NB4 (cell line): ENCODE measurements around the gene STH.

Experiments used
- MYC ChIP-seq: IDR thresholded peaks from 2 replicates; pipeline ENCODE4 v1.6.1; 2011; ENCODE audit warnings: low read depth, low read length
- POLR2A ChIP-seq: IDR thresholded peaks from 2 replicates; pipeline ENCODE4 v1.6.1; 2011; ENCODE audit warnings: mild to moderate bottlenecking; ENCODE audit not compliant: insufficient read length; ENCODE audit errors: extremely low read depth
- TF ChIP-seq, protein P1 (sequence below): IDR thresholded peaks from 2 replicates; pipeline ENCODE4 v1.6.1; 2011; ENCODE audit warnings: low read depth, low read length
- TF ChIP-seq, protein P2 (sequence below): IDR thresholded peaks from one replicate; pipeline ENCODE4 v1.5.1; 2012; ENCODE audit warnings: low read depth, low read length

DNA sequence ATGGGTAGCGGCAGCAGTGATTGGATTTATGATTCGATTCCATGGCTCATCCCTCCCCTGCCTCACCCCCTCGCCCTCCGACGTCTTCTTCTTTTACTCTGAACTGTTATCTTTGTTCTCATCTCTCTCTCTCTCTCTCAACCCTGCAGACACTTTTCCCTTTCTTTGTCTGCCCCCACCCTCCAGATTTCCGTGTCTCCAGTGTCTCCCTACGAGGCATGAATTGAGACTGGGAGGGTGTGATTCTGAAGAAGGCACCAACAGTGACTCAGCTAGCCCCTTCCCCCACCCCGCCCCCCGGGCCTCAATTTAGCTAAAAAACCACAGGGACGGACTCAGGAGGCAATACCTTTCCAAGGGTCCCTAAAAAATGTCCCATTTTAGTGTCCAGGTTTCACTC, 47.6 kb upstream of the STH start:
- TF ChIP-seq, protein P1, sequence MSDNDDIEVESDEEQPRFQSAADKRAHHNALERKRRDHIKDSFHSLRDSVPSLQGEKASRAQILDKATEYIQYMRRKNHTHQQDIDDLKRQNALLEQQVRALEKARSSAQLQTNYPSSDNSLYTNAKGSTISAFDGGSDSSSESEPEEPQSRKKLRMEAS: no peak
- TF ChIP-seq POLR2A (no peak), MYC (no peak)
- TF ChIP-seq, protein P2, sequence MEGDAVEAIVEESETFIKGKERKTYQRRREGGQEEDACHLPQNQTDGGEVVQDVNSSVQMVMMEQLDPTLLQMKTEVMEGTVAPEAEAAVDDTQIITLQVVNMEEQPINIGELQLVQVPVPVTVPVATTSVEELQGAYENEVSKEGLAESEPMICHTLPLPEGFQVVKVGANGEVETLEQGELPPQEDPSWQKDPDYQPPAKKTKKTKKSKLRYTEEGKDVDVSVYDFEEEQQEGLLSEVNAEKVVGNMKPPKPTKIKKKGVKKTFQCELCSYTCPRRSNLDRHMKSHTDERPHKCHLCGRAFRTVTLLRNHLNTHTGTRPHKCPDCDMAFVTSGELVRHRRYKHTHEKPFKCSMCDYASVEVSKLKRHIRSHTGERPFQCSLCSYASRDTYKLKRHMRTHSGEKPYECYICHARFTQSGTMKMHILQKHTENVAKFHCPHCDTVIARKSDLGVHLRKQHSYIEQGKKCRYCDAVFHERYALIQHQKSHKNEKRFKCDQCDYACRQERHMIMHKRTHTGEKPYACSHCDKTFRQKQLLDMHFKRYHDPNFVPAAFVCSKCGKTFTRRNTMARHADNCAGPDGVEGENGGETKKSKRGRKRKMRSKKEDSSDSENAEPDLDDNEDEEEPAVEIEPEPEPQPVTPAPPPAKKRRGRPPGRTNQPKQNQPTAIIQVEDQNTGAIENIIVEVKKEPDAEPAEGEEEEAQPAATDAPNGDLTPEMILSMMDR: no peak
